H1 (cell line): ENCODE measurements around the gene PLCXD1. TPM values are rescaled to one million over a fixed set of nuclear protein-coding genes. Genes with fewer than 3 reads are reported as not detected.

ENCODE experiments used
- CTCF ChIA-PET: fragments of 300-600 bp; sonication (Branson Sonifier 250); formaldehyde crosslinking; loops from one replicate; lab custom pipeline; 2021; ENCODE audit not compliant: partially characterized antibody; lab: Charles Lee
- POLR2A ChIA-PET: fragments of 300-600 bp; sonication (Branson Sonifier 250); formaldehyde crosslinking; loops from one replicate; lab custom pipeline; 2021; ENCODE audit warnings: inconsistent platforms; ENCODE audit not compliant: partially characterized antibody; lab: Charles Lee
- DNase-seq, 2 experiments: peaks; one replicate each; pipeline versions ENCODE4 v3.0.0 to v3.0.0-alpha.2; 2010 to 2022; ENCODE audit warnings: low spot score in 2 of 2, low read depth in 1 of 2, mixed read lengths in 1 of 2
- FAIRE-seq: peaks from 2 replicates; lab custom pipeline; 2011; peaks lifted over from hg19 to GRCh38; lab: Jason Lieb, UNC
- H2AFZ ChIP-seq: 2 replicates; pipeline ENCODE4 v1.8.1; 2012; ENCODE audit warnings: low read length, inconsistent platforms
- H2AK5ac ChIP-seq: 2 replicates; pipeline ENCODE4 v1.6.1; 2013; ENCODE audit warnings: low read depth, low read length
- H2BK120ac ChIP-seq: replicated peaks from 2 replicates; pipeline ENCODE3; 2013; ENCODE audit warnings: low read depth, low read length, inconsistent platforms
- H2BK12ac ChIP-seq: 2 replicates; pipeline ENCODE4 v1.6.1; 2013; ENCODE audit warnings: low read depth, low read length
- H2BK15ac ChIP-seq: 2 replicates; pipeline ENCODE4 v1.6.1; 2013; ENCODE audit warnings: low read length
- H2BK20ac ChIP-seq: 2 replicates; pipeline ENCODE4 v1.6.1; 2013; ENCODE audit warnings: low read length
- H2BK5ac ChIP-seq: 2 replicates; pipeline ENCODE4 v1.6.1; 2013; ENCODE audit warnings: low read depth, low read length
- H3K14ac ChIP-seq: 2 replicates; pipeline ENCODE4 v1.6.1; 2013; ENCODE audit warnings: inconsistent platforms; ENCODE audit not compliant: insufficient read length
- H3K18ac ChIP-seq: 2 replicates; pipeline ENCODE4 v1.6.1; 2013; ENCODE audit warnings: low read length; ENCODE audit errors: extremely low read depth
- H3K23ac ChIP-seq: 2 replicates; pipeline ENCODE4 v1.6.1; 2013; ENCODE audit warnings: inconsistent platforms; ENCODE audit not compliant: insufficient read length
- H3K23me2 ChIP-seq: 2 replicates; pipeline ENCODE4 v1.6.1; 2013; ENCODE audit warnings: low read depth, low read length
- H3K27ac ChIP-seq: 2 replicates; pipeline ENCODE4 v1.6.1; 2011; ENCODE audit warnings: low read depth, low read length, inconsistent platforms
- H3K27me3 ChIP-seq, 4 experiments: replicated peaks in 1 of 4; 1 replicate in 1 of 4; 2 replicates in 3 of 4; pipeline versions ENCODE4 v1.6.1 to v1.8.1; 2011 to 2013; ENCODE audit warnings: low read length in 3 of 4, mild to moderate bottlenecking in 3 of 4, inconsistent platforms in 2 of 4, mixed read lengths in 2 of 4, moderate library complexity in 1 of 4; ENCODE audit not compliant: control insufficient read depth in 3 of 4, insufficient read depth in 3 of 4; ENCODE audit errors: extremely low read depth in 1 of 4
- H3K36me3 ChIP-seq, 4 experiments: 2 replicates each; pipeline versions ENCODE4 v1.6.1 to v1.8.1; 2011 to 2013; ENCODE audit warnings: mild to moderate bottlenecking in 4 of 4, low read length in 3 of 4, moderate library complexity in 2 of 4, control low read depth in 1 of 4, inconsistent platforms in 1 of 4; ENCODE audit not compliant: insufficient read depth in 4 of 4, control insufficient read depth in 2 of 4
- H3K4ac ChIP-seq: replicated peaks from 2 replicates; pipeline ENCODE3; 2013; ENCODE audit warnings: low read length, low read depth, mixed read lengths, inconsistent platforms; ENCODE audit not compliant: insufficient read length
- H3K4me1 ChIP-seq, 4 experiments: replicated peaks in 1 of 4; 1 replicate in 1 of 4; 2 replicates in 3 of 4; pipeline versions ENCODE4 v1.6.1 to v1.8.1; 2011 to 2013; ENCODE audit warnings: low read length in 3 of 4, inconsistent platforms in 2 of 4, mixed read lengths in 1 of 4; ENCODE audit not compliant: insufficient read depth in 4 of 4, control insufficient read depth in 3 of 4
- H3K4me2 ChIP-seq, 2 experiments: 2 replicates each; pipeline versions ENCODE4 v1.6.1 to v1.8.1; 2011 to 2013; ENCODE audit warnings: low read depth in 2 of 2, low read length in 2 of 2, control low read depth in 1 of 2, inconsistent platforms in 1 of 2, mild to moderate bottlenecking in 1 of 2; ENCODE audit not compliant: insufficient read depth in 1 of 2
- H3K4me3 ChIP-seq, 4 experiments: fragments of 200-600, 300-600 bp in 1 of 4; sonication (generic), shearing (Covaris generic), sonication (Bioruptor Twin) in 1 of 4; 2 replicates each; pipeline versions ENCODE4 v1.5.1 to v1.8.1; 2011 to 2016; ENCODE audit warnings: low read length in 4 of 4, low read depth in 3 of 4, control low read depth in 2 of 4, inconsistent platforms in 2 of 4, mild to moderate bottlenecking in 2 of 4, mixed read lengths in 1 of 4, moderate library complexity in 1 of 4; ENCODE audit not compliant: insufficient read depth in 2 of 4; ENCODE audit errors: extremely low read depth in 1 of 4
- H3K56ac ChIP-seq: replicated peaks from 2 replicates; pipeline ENCODE3; 2013; ENCODE audit warnings: low read depth, mild to moderate bottlenecking, mixed read lengths, low read length, inconsistent platforms; ENCODE audit not compliant: insufficient read length
- H3K79me1 ChIP-seq: 2 replicates; pipeline ENCODE4 v1.6.1; 2013; ENCODE audit warnings: low read depth, low read length, control low read depth
- H3K79me2 ChIP-seq, 2 experiments: 2 replicates each; pipeline versions ENCODE4 v1.6.1 to v1.8.1; 2012 to 2013; ENCODE audit warnings: low read length in 2 of 2, mild to moderate bottlenecking in 2 of 2, inconsistent platforms in 1 of 2; ENCODE audit not compliant: insufficient read depth in 2 of 2, control insufficient read depth in 1 of 2
- H3K9ac ChIP-seq, 4 experiments: replicated peaks in 1 of 4; 1 replicate in 1 of 4; 2 replicates in 3 of 4; pipeline versions ENCODE4 v1.6.1 to v1.8.1; 2011 to 2013; ENCODE audit warnings: low read depth in 3 of 4, low read length in 3 of 4, control low read depth in 2 of 4, mild to moderate bottlenecking in 2 of 4, moderate library complexity in 2 of 4, inconsistent platforms in 1 of 4; ENCODE audit errors: extremely low read depth in 1 of 4
- H3K9me3 ChIP-seq, 2 experiments: 2 replicates each; pipeline versions ENCODE4 v1.6.1 to v1.8.1; 2012 to 2013; ENCODE audit warnings: mild to moderate bottlenecking in 2 of 2, moderate library complexity in 2 of 2, control low read depth in 1 of 2, inconsistent platforms in 1 of 2, low read depth in 1 of 2, low read length in 1 of 2, mixed read lengths in 1 of 2; ENCODE audit not compliant: insufficient read depth in 2 of 2
- H4K20me1 ChIP-seq, 2 experiments: replicated peaks in 1 of 2; 2 replicates each; pipeline versions ENCODE3 to v1.8.1; 2011 to 2013; ENCODE audit warnings: inconsistent platforms in 2 of 2, low read length in 2 of 2, mild to moderate bottlenecking in 1 of 2; ENCODE audit not compliant: insufficient read depth in 2 of 2, control insufficient read depth in 1 of 2
- H4K5ac ChIP-seq: 2 replicates; pipeline ENCODE4 v1.6.1; 2013; ENCODE audit warnings: low read length, low read depth, mixed read lengths, inconsistent platforms; ENCODE audit not compliant: insufficient read length
- H4K8ac ChIP-seq: 2 replicates; pipeline ENCODE4 v1.8.0; 2013; ENCODE audit warnings: mild to moderate bottlenecking, moderate library complexity, low read length, inconsistent platforms; ENCODE audit not compliant: insufficient read depth; ENCODE audit errors: extremely low read depth
- H4K91ac ChIP-seq: replicated peaks from 2 replicates; pipeline ENCODE3; 2013; ENCODE audit warnings: low read length, mixed read lengths, inconsistent platforms; ENCODE audit not compliant: insufficient read length
- BCL11A ChIP-seq, 2 experiments: IDR thresholded peaks; one replicate each; pipeline ENCODE4 v1.6.1; 2011; ENCODE audit warnings: low read depth in 2 of 2, low read length in 2 of 2, mild to moderate bottlenecking in 2 of 2
- CBX5 ChIP-seq: fragments of 300-800, 300-1000 bp; sonication (generic); IDR thresholded peaks from 2 replicates; pipeline ENCODE4 v1.7.1; 2016; ENCODE audit warnings: antibody characterized with exemption, low read length, low read depth
- CBX8 ChIP-seq: fragments of 300-800, 300-1000 bp; sonication (generic); IDR thresholded peaks from 2 replicates; pipeline ENCODE4 v1.7.1; 2016; ENCODE audit warnings: low read depth, low read length, borderline replicate concordance
- MAFK ChIP-seq: IDR thresholded peaks from 2 replicates; pipeline ENCODE4 v1.6.1; 2012; ENCODE audit warnings: low read depth, mild to moderate bottlenecking, improper control_type of control experiment, low read length
- POLR2A ChIP-seq, 2 experiments: IDR thresholded peaks; 1 replicate in 1 of 2; 2 replicates in 1 of 2; pipeline ENCODE4 v1.6.1; 2011; ENCODE audit warnings: low read depth in 2 of 2, low read length in 2 of 2, mild to moderate bottlenecking in 2 of 2; ENCODE audit errors: control extremely low read depth in 1 of 2
- RAD21 ChIP-seq, 2 experiments: IDR thresholded peaks in 1 of 2; conservative IDR thresholded peaks in 1 of 2; 2 replicates each; pipeline ENCODE4 v1.6.1; 2011; ENCODE audit warnings: low read depth in 2 of 2, low read length in 2 of 2, improper control_type of control experiment in 1 of 2, inconsistent platforms in 1 of 2, mild to moderate bottlenecking in 1 of 2, moderate library complexity in 1 of 2
- RFX5 ChIP-seq: IDR thresholded peaks from 2 replicates; pipeline ENCODE4 v1.6.1; 2011; ENCODE audit warnings: low read depth, low read length, improper control_type of control experiment, borderline replicate concordance
- SIN3A ChIP-seq, 2 experiments: IDR thresholded peaks in 1 of 2; conservative IDR thresholded peaks in 1 of 2; 2 replicates each; pipeline ENCODE4 v1.6.1; 2011 to 2012; ENCODE audit warnings: low read length in 2 of 2, improper control_type of control experiment in 1 of 2, low read depth in 1 of 2, mild to moderate bottlenecking in 1 of 2
- WGBS, 2 experiments: shearing (Covaris generic) in 1 of 2; methylation state at CpG; one replicate each; pipeline versions ENCODE4 v1.1.6 to v1.1.7; 2013 to 2015; ENCODE audit warnings: low lambda C conversion rate in 2 of 2, mixed read lengths in 2 of 2, inconsistent platforms in 1 of 2, low coverage in 1 of 2, missing lambda C conversion rate in 1 of 2; ENCODE audit not compliant: insufficient replicate concordance in 2 of 2, insufficient coverage in 1 of 2, insufficient read length in 1 of 2; ENCODE audit errors: extremely low coverage in 1 of 2, missing lambda C conversion rate in 1 of 2; 5-methylcytosine and 5-hydroxymethylcytosine counted together
- polyA plus RNA-seq, 7 experiments: library from polyadenylated mRNA; depleted of rRNA in 3 of 7; stranded (reverse) in 5 of 7; unstranded in 2 of 7; fragments of >200 nt in 5 of 7; fragments of 200-250 nt in 2 of 7; gene quantifications; 1 replicate in 5 of 7; 2 replicates in 1 of 7; 4 replicates in 1 of 7; pipeline versions ENCODE4 v1.2.1 to v1.2.3, GENCODE V29; 2011 to 2013; ENCODE audit warnings: missing spikeins in 2 of 7, mixed read lengths in 2 of 7
- total RNA-seq: library from RNA; stranded (reverse); fragmentation: NEBNext Ultra II Directional; extraction: Animal tissue kit (Norgen Biotek cat#: 25700); gene quantifications from 2 replicates; pipeline ENCODE4 v1.2.1, GENCODE V29; 2021

The PLCXD1 gene
- total and polyA plus RNA-seq, 2 of the 8 experiments (the other 6 are each of a cell fraction or from before 2014, with no cell fraction given) = 93.6 to 124 TPM

DNA sequence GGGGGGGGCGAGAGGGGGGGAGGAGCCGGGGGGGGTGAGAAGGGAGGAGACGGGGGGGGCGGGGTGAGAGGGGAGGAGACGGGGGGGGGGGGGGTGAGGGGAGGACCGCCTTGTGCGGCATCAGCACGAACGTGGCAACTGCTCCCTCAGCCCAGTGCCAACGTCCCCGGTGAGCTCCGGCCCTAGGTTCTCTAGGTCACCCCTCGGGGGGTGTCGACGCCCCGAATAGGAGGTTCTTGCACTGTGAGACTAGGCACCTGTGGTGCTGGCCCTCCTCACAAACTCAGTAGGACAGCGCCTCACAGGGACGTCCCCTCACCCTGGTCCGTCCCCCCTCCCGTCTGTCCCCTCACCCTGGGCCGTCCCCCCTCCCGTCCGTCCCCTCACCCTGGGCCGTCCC, 58.9 kb downstream of the PLCXD1 start:
- H2AFZ ChIP-seq = no peak overlapping the region
- no peak overlapping the region for H2BK120ac ChIP-seq
- no peak overlapping the region for H2BK12ac ChIP-seq
- no peak overlapping the region for H2BK20ac ChIP-seq
- H2BK15ac ChIP-seq = no peak overlapping the region
- ChIA-PET CTCF (no interaction called here), POLR2A (no interaction called here)
- H3K79me2 ChIP-seq = no peaks in the 10 kb centered on the region
- H3K23me2 ChIP-seq = no peaks in the 10 kb centered on the region
- H4K5ac ChIP-seq = no peak overlapping the region
- FAIRE-seq = no peak
- H3K18ac ChIP-seq = no peak overlapping the region
- H3K4me1 ChIP-seq = no peaks in the 10 kb centered on the region
- no peak overlapping the region for H3K27ac ChIP-seq
- H4K91ac ChIP-seq = no peak overlapping the region
- H2AK5ac ChIP-seq = no peak overlapping the region
- peaks cover 0 to 6% of the 10 kb centered on the region in 2 experiments for H4K20me1 ChIP-seq
- no peak overlapping the region for H3K4ac ChIP-seq
- H3K4me3 ChIP-seq = no peak overlapping the region
- H3K79me1 ChIP-seq = no peaks in the 10 kb centered on the region; the same call in 1 of the 2 replicates
- peaks cover 5 to 42% (median 20%) of the 10 kb centered on the region in 4 experiments; a peak in 5 of 8 replicates for H3K36me3 ChIP-seq
- WGBS, 2 experiments = no CpG with 5 or more reads among the region's 24 CpGs
- no peak overlapping the region for H3K56ac ChIP-seq
- DNase-seq = no peak
- H3K9me3 ChIP-seq = no peaks in the 10 kb centered on the region; a peak in 1 of 4 replicates
- no peak overlapping the region for H2BK5ac ChIP-seq
- H4K8ac ChIP-seq = no peak overlapping the region
- H3K14ac ChIP-seq = no peak overlapping the region
- H3K4me2 ChIP-seq = no peak overlapping the region
- H3K23ac ChIP-seq = no peak overlapping the region
- no peak for TF ChIP-seq CBX5
- TF ChIP-seq SIN3A (conservative IDR thresholded peaks at IDR 0.05 in 1 of 2, IDR thresholded peaks at IDR 0.05 in 1 of 2; ENCODE audit: low read depth in 1 of 2, low read length in 2 of 2) = no peak
- TF ChIP-seq MAFK = no peak
- no peak for TF ChIP-seq BCL11A (IDR thresholded peaks at IDR 0.05; ENCODE audit: low read depth in 2 of 2, low read length in 2 of 2)
- no peak for TF ChIP-seq RFX5
- no peak for TF ChIP-seq CBX8
- TF ChIP-seq RAD21 (IDR thresholded peaks at IDR 0.05 in 1 of 2, conservative IDR thresholded peaks at IDR 0.05 in 1 of 2; ENCODE audit: low read depth in 2 of 2, low read length in 2 of 2) = no peak
- TF ChIP-seq POLR2A (IDR thresholded peaks at IDR 0.05; ENCODE audit: control extremely low read depth in 1 of 2, low read depth in 2 of 2, low read length in 2 of 2) = no peak
- no peaks in the 10 kb centered on the region for H3K27me3 ChIP-seq
- no peak overlapping the region for H3K9ac ChIP-seq
